ENCODE measurements around the gene CPPED1. TPM values are rescaled to one million over a fixed set of nuclear protein-coding genes. Genes with fewer than 3 reads are reported as not detected.

CPPED1 gene
- total and polyA plus RNA-seq, 2 experiments from 2014 or later: 6.2 to 7.3 TPM

GRCh38 chr16:12675046-12675445 lies 128.6 kb downstream of the CPPED1 start (continued):
- no peak for TF ChIP-seq ZNF462 (CRISPR knock-in tag; IDR thresholded peaks at IDR 0.05)
- TF ChIP-seq EZH2 (IDR thresholded peaks at IDR 0.05; ENCODE audit: low read depth, unreplicated experiment): no peak
- no peak for TF ChIP-seq NANOG (IDR thresholded peaks at IDR 0.05; ENCODE audit: borderline replicate concordance)
- no peak for TF ChIP-seq CREB1 (CRISPR knock-in tag; IDR thresholded peaks at IDR 0.05; ENCODE audit: low read depth)
- TF ChIP-seq CTCF (conservative IDR thresholded peaks at IDR 0.05; ENCODE audit: low read depth in 2 of 2): no peak
- no peak for TF ChIP-seq ETS1 (IDR thresholded peaks at IDR 0.05)
- no peak for TF ChIP-seq JUNB (IDR thresholded peaks at IDR 0.05; ENCODE audit: unreplicated experiment)
- TF ChIP-seq REST (IDR thresholded peaks at IDR 0.05; ENCODE audit: unreplicated experiment): no peak
- no peak for TF ChIP-seq STAT1 (IDR thresholded peaks at IDR 0.05; ENCODE audit: unreplicated experiment)
- no peak for TF ChIP-seq POLR2AphosphoS5 (IDR thresholded peaks at IDR 0.05; ENCODE audit: low read depth)
- no peak for TF ChIP-seq ZNF331 (CRISPR knock-in tag; IDR thresholded peaks at IDR 0.05; ENCODE audit: low read depth)

Data from GM23338 (cell line).